Measurements from ENCODE around the gene KBTBD12.

Gene KBTBD12

GRCh38 chr3:127953091-127954035 lies 38.3 kb downstream of the KBTBD12 start:
- peak; percentile 80 for DNase-seq

- DNase-seq: no peak
These were observed 39.6 kb downstream of the KBTBD12 start for GRCh38 chr3:127954640-127955039.

- DNase-seq: no peak
These were observed 40.7 kb downstream of the KBTBD12 start for GRCh38 chr3:127955728-127956127.

GRCh38 chr3:127959041-127959440 lies 44.0 kb downstream of the KBTBD12 start:
- DNase-seq: peak; percentile 46

- peak; percentile 32 for DNase-seq
These were observed 44.8 kb downstream of the KBTBD12 start for GRCh38 chr3:127959873-127960272.

GRCh38 chr3:127960421-127960965 lies 45.5 kb downstream of the KBTBD12 start:
- DNase-seq: no peak

- DNase-seq: no peak
These were observed 46.1 kb downstream of the KBTBD12 start for GRCh38 chr3:127961124-127961523.

- DNase-seq: peak; percentile 48
These were observed 46.9 kb downstream of the KBTBD12 start for GRCh38 chr3:127961963-127962362.

- DNase-seq: no peak
These were observed 47.9 kb downstream of the KBTBD12 start for GRCh38 chr3:127962937-127963336.

- DNase-seq: no peak
These were observed 49.0 kb downstream of the KBTBD12 start for GRCh38 chr3:127964053-127964452.

- DNase-seq: no peak
These were observed 49.8 kb downstream of the KBTBD12 start for GRCh38 chr3:127964816-127965215.

- DNase-seq: peak; percentile 39
These were observed 52.3 kb downstream of the KBTBD12 start for GRCh38 chr3:127967316-127967715.

- peak; percentile 58 for DNase-seq
These were observed 56.0 kb downstream of the KBTBD12 start for GRCh38 chr3:127970966-127971592.

- DNase-seq: no peak
These were observed 59.2 kb downstream of the KBTBD12 start for GRCh38 chr3:127974226-127974625.

- DNase-seq: no peak
These were observed 60.4 kb downstream of the KBTBD12 start for GRCh38 chr3:127975153-127976029.

- peak; percentile 46 for DNase-seq
These were observed 63.6 kb downstream of the KBTBD12 start for GRCh38 chr3:127978636-127979035.

GRCh38 chr3:127979473-127979872 lies 64.4 kb downstream of the KBTBD12 start:
- DNase-seq: no peak

- DNase-seq: no peak
These were observed 66.1 kb downstream of the KBTBD12 start for GRCh38 chr3:127981097-127981496.

- DNase-seq: no peak
These were observed 67.1 kb downstream of the KBTBD12 start for GRCh38 chr3:127982155-127982554.

GRCh38 chr3:127984241-127984975 lies 69.4 kb downstream of the KBTBD12 start:
- DNase-seq: no peak

GRCh38 chr3:127985216-127985615 lies 70.2 kb downstream of the KBTBD12 start:
- no peak for DNase-seq

GRCh38 chr3:127985655-127986225 lies 70.7 kb downstream of the KBTBD12 start:
- DNase-seq: no peak
